Urothelium cell line (cell line): ENCODE results near the gene LRFN2.

ENCODE experiments used
- DNase-seq: peaks from one replicate; pipeline ENCODE4 v3.0.0; 2011; ENCODE audit warnings: low spot score, mixed read lengths
- FAIRE-seq: peaks from 2 replicates; lab custom pipeline; 2011; peaks lifted over from hg19 to GRCh38; lab: Jason Lieb, UNC

Gene LRFN2

GRCh38 chr6:40386200-40386599 lies 201.0 kb downstream of the LRFN2 start:
- DNase-seq, result no peak
- no peak for FAIRE-seq

DNA sequence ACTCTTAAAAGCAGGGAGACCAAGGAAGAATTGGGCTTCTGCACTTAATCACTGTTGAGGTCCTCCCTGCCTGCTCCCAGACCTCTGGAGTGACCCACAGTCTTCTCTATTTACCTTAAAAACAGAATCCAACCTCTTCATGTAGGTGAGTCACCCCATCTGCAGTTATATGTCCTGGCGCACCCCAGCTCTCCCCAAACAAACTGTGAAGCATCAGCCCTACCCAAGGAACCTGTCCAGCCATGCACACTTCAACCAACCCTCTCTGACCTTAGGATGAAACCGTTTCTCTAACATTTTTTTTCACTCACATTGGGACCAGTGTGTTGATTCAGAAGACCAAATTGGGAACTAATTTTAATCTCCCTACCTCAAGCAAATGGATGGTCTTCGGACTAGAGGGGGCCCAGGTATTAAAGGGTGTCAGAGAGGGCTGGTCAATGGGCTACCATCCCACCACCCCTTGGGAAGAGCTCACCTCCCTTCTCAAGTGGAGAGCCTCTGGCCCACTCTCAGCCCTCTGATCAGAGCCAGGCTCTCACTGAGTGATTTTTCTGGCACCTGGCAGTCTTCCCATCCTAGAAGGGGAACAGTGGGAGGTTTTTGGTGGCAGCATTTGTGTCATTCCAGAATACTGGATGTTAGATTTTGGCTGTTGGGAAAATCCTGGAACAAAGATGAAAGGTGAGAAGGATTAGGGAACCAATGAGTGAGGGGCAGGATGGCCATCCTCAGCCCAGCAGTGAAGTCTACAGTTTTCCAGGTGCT lies 203.6 kb downstream of the LRFN2 start:
- FAIRE-seq (no peak), DNase-seq (no peak)

DNA sequence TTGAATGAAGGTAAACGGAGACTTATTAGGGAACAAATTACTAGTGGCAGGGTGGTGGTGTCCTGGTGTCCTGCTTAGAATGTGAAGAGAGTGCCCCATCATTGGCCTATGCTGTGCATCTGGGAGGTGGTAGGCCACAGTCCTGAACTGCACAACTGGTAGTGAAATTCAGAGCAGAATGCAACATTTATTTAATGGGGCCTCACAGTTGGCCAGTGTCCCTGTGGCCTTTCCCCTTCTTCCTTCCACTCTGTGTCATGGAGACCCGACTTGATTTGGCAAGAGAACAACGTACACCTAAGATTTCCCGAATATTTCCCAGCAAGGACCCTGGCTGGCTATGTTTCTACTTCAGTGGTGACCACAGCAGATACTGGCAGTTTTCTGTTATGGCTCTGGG lies 206.9 kb downstream of the LRFN2 start:
- DNase-seq (no peak), FAIRE-seq (no peak)

DNA sequence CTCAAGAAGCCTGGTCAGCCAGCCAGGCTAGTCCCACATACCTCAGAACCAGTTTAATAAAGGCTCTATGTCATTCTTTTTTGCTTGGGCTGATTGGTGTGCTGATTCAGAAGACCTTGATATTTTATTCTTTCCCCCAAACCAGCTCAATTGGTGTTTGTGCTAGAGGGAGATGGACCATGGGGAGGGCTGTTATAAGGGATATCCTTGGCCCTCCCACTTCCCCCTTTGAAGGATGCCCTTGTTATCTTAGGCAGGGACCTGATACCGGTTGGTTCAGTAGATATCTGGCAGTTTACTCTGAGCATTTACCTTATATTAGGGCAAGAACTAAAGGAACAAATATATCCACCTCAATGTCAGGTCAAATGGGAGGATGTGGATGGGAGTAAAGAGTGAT lies 207.4 kb downstream of the LRFN2 start:
- DNase-seq (no peak), FAIRE-seq (no peak)

- FAIRE-seq, result no peak
- DNase-seq, result no peak
These were observed 208.5 kb downstream of the LRFN2 start for GRCh38 chr6:40378725-40379074.

GRCh38 chr6:40378071-40378724 lies 209.0 kb downstream of the LRFN2 start:
- DNase-seq, result no peak
- no peak for FAIRE-seq

- FAIRE-seq, result no peak
- no peak for DNase-seq
These were observed 209.9 kb downstream of the LRFN2 start for GRCh38 chr6:40377173-40377806.

DNA sequence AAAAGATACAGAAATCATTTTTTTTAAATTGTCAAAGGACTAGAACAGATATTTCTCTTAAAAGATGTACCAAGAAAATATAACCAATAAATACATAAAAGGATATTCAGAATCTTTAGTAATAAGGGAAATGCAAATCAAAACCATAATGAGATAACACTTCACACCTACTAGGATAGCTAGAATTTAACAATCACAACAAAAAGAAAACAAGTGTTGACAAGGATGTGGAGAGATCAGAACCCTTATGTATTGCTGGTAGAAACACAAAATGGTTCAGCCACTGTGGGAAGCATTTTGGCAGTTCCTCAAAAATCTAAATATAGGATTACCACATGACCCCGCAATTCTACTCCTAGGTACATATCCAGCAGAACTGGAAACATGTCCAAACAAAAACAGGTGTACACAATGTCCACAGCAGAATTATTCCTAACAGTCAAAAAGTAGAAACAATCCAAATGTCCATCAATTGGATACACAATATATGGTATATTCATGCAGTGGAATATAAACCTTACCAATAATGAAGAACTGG lies 211.0 kb downstream of the LRFN2 start:
- no peak for DNase-seq
- FAIRE-seq, result no peak

- no peak for FAIRE-seq
- no peak for DNase-seq
These were observed 213.9 kb downstream of the LRFN2 start for GRCh38 chr6:40373267-40373666.

GRCh38 chr6:40371621-40372020 lies 215.5 kb downstream of the LRFN2 start:
- DNase-seq (no peak), FAIRE-seq (no peak)

- DNase-seq (no peak), FAIRE-seq (no peak)
These were observed 216.1 kb downstream of the LRFN2 start for GRCh38 chr6:40371095-40371494.

DNA sequence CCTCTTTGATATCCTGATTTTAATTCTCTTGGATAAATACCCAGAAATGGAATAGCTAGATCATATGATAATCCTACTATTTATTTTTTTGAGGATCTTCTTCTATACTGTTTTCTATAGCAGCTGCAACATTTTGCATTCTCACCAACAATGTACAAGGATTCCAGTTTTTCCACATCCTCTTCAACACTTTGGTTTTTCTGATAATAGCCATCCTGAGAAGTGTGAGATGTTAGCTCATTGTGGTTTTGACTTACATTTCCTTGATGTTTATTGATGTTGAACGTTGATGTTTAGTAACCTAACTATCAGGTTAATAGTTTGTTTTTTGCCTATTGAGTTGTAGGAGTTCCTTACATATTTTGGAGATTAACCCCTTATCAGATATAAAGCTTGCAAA lies 217.3 kb downstream of the LRFN2 start:
- DNase-seq (no peak), FAIRE-seq (no peak)

DNA sequence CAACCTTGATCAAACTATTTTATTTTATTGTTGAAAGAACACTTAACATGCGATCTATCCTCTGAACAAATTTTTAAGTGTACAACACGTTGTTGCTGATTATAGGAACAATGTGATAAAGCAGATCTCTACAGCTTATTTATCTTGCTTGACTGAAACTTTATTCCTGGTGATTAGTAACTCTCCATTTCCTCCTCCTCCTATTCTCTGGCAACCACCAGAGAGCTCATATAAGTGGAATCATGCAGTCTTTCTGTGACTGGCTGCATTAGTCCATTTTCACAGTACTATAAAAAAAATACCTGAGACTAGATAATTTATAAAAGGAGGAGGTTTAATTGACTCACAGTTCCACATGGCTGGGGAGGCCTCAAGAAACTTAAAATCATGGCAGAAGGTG lies 218.1 kb downstream of the LRFN2 start:
- DNase-seq (no peak), FAIRE-seq (no peak)

- FAIRE-seq (no peak), DNase-seq (no peak)
These were observed 224.3 kb downstream of the LRFN2 start for GRCh38 chr6:40362859-40363258.

DNA sequence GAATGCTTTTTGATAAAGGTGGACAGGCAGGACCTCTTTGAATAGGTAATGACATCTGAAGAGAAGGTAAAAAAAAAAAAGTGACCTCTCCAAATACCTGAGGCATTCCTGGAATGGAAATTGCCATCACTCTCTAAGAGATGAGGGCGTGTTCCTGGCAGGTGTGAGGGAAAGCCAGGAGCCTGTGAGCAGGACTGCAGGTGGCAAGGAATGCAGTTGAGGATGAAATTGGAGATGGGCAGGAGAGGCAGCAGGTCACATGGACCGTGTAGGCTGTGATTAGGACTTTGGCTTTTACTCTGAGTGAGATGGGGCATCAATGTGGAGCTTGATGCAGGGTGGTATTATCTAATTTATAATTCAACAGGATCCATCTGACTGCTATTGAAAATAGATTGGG lies 227.4 kb downstream of the LRFN2 start:
- no peak for FAIRE-seq
- no peak for DNase-seq

DNA sequence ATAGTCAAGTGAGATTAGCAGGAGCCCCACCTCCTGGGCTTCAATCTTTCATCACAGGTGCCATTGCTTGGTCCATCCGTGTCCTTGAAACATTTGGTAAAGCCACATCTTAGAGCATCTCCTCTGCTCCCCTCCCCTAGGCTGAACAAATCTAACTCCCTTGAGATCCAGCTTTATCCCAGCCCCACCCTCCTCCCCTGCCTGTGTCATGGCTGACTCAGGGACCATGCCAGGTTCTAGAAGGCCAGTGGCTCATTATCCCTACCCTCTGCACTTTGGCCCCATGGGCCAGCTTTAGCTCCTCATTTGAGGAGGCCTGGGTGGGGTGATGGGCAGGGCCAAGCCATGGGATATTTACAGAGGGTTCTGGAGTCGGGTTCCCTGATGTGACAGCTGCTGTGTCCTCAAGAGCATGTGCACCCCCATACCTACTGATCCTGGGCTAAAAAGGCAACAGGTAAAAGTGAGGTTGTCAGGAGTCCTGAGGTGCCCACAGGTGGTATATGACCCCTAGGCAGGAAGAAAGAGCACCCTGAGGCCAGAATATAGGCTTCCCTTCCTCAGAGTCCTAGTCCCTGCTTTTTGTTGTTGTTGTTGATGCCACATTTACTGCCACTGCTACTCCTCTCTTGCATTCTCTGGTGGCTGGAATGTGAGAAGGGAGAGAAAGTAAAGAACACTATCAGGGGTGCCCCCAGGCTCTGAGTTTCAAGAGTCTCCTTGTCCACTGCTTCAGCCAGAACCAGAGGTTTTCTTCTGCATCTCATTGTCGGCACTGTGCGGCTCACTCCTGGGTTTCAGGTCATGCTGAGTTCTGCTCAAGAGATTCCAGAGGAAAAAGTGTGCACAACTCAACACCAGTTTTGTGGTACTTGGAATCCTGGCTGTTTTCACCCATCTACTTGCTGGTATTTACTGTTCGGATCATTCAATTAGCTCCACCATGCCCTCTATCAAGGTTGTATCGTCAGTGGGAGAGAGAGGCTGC lies 228.4 kb downstream of the LRFN2 start:
- FAIRE-seq (no peak), DNase-seq (no peak)

GRCh38 chr6:40356242-40356910 lies 230.8 kb downstream of the LRFN2 start:
- DNase-seq (peak; percentile 36), FAIRE-seq (no peak)

GRCh38 chr6:40355532-40355931 lies 231.6 kb downstream of the LRFN2 start:
- DNase-seq (no peak), FAIRE-seq (no peak)

DNA sequence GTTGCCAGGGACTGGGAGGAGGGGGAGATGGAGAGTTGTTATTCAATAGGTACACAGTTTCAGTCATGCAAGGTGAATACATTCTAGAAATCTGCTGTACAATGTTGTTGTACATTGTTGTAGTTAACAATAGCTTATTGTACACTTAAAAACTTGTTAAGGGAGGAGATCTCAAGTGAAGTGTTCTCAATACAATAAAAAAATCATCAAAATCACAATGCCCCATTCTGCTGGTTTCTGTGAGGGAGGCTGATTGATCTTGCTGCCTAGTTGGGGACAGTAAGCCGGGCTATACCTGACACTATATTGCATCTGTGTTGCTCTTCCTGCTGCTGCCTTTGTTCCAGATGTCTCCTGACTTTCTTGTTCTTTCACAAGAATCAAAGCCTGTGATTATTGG lies 232.1 kb downstream of the LRFN2 start:
- DNase-seq (no peak), FAIRE-seq (no peak)

DNA sequence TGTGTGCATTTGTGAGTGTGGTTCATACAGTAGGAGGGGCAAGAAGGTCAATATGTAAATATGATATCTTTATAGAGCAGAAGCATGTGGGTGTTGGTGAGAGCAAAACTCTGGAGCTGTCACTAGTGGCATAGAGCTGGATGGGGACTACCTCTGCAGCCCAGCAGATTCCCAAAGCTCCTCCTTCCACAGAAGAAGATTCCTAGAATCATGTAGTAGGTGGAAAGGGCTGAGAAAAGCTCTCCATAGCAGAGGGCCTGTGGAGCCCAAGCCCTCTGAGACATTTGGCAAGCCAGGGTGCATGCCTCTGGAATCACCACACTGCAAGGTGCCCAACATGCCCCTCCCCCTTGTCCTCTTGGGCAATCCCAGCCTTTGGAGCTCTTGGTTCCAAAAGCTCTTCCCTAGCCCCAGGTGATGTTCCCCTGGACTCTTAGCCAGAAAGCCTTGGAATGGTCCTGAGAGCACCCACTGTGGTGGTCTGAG lies 233.2 kb downstream of the LRFN2 start:
- DNase-seq, result no peak
- FAIRE-seq, result no peak
